HFF-Myc (cell line): ENCODE results near the gene ANKS1A.
A peak's percentile ranks its signal among the peaks of the same experiment; 100 is the strongest.

Source experiments
- DNase-seq: peaks from one replicate; pipeline ENCODE4 v3.0.0-alpha.2; 2011; ENCODE audit warnings: low read depth; ENCODE audit errors: extremely low read depth
- H3K4me3 ChIP-seq: replicated peaks from 2 replicates; pipeline ENCODE4 v1.5.1; 2011; ENCODE audit warnings: low read depth, mild to moderate bottlenecking, control low read depth, low read length
- TF ChIP-seq, protein P1 (sequence below): IDR thresholded peaks from 2 replicates; pipeline ENCODE4 v1.5.1; 2012; ENCODE audit warnings: mild to moderate bottlenecking, low read depth, low read length, control low read depth; ENCODE audit errors: missing control alignments

Gene ANKS1A

DNA sequence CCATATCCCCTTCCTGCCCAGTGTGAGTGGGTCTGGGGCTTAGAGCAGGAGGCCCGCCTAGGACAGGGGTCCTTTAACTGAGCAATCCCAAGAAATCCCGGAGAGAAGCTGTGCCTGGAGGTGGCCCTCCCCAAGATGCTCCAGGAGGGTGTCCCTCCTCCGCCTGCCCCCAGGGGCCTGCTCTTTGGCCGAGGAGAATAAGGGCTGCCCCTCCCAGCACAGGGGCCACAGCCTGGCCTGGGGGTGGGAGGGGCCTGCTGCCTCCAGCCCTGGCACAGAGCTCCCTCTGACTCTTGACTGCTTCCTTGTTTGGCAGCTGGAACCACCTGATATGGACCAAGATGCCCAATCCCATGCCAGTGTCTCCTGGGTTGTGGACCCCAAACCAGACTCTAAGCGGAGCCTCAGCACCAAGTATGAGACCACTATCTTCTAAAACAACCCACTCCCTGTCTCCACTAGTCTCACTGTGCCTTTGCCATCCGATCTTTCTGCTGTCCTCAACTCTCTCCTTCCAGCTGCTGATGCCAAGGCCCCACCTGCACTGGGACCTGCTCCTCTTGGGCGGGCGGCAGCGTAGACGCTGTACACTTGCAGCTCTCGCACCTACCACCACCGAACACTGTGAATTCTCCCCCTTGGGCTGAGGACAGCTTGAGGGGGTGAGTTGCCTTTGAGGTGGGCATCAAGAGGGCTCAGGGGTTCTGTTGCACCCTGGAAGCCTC, 197.7 kb downstream of the ANKS1A start:
- DNase-seq, result no peak
- H3K4me3 ChIP-seq, result no peak overlapping the region
- TF ChIP-seq, protein P1, sequence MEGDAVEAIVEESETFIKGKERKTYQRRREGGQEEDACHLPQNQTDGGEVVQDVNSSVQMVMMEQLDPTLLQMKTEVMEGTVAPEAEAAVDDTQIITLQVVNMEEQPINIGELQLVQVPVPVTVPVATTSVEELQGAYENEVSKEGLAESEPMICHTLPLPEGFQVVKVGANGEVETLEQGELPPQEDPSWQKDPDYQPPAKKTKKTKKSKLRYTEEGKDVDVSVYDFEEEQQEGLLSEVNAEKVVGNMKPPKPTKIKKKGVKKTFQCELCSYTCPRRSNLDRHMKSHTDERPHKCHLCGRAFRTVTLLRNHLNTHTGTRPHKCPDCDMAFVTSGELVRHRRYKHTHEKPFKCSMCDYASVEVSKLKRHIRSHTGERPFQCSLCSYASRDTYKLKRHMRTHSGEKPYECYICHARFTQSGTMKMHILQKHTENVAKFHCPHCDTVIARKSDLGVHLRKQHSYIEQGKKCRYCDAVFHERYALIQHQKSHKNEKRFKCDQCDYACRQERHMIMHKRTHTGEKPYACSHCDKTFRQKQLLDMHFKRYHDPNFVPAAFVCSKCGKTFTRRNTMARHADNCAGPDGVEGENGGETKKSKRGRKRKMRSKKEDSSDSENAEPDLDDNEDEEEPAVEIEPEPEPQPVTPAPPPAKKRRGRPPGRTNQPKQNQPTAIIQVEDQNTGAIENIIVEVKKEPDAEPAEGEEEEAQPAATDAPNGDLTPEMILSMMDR, result no peak

DNA sequence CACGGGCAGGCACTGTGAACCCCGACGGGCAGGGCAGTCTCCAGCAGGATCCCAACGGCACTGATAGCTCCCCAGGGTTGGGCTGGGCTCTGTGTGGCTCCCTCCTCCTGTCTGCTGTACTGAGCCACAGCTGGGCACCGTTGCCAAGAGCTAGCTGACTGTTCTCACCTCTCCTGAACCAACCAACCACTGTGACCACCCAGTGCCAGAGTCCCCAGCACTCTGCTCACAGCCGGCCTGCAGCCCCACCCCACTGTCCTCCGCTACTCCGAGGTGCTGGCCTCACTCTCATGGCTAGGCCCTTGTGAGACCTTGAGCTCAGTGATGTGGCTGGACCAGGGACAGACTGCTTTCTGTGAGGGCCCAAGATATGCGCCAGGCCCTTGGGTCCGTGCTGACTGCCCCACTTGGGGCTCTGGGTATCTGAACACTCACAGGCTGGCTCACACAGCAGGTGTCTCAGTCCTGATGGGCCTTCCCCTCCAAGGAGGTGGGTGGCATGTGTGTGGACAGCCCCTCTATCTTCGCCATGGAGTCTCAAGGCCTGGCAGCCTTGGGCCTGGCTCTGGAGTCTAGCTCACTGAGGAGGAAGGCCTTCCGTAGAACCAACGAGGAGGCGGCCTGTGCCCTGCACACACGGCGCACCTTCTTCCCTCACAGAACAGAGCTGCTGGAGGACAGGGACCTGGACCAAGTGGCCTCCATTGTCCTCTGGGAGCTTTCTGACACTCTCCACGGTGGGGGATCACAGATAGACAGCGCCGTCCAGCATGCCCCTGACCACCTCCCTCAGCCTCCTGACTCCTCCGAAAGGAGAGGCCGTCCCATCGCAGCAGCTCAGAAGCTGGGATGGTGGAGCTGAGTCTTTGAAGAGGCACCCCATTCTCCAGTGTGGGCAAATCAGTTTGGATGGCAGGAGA, 198.6 kb downstream of the ANKS1A start:
- H3K4me3 ChIP-seq, result no peak overlapping the region
- TF ChIP-seq, protein P1, result no peak
- DNase-seq, result no peak

DNA sequence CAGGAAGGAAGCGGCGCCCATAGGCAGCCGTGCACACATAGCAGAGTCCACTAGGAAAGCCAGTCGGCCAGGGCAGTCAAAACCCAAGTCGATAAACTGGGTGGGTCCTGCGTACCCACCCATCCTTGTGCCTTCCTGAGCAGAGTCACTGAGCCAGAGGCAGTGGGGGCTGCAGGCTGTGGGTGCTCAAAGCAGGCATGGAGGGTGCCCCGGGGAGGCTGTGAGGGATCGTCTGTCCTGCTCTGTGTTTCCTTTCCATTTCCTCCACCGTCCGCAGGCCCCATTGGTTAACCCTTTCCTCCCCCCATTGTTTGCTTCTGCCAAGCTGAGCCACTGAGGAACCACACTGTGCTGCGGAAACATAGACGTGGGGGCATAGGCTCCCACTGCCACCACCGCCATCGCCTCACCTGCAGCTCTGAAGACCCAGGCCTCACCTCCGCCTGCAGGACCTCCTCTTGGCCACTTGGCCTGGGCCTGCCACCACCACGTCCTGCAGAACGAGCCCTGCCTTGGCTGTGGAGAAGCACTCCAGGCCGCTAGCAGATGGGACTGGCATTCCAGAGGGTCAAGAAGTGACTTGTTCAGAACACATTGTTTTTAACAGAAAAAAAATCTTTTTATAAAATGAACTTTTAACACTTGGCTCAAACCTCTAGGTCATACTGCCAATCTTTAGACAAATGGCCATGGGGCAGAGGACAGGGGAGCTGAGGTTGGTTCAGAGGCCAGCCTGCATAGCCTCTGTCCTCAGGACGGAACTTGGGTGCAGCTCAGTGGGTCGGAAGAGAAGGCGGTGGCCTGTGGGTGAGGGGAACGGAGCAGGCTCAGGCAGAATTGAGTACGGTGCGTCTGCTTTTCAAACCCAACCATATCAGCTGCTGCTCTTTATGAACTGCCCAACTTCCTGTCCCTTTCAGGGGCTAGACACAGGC, 199.5 kb downstream of the ANKS1A start:
- DNase-seq, result no peak
- TF ChIP-seq, protein P1, result no peak
- no peak overlapping the region for H3K4me3 ChIP-seq

GRCh38 chr6:35089216-35089934, 200.3 kb downstream of the ANKS1A start:
- no peak for DNase-seq

DNA sequence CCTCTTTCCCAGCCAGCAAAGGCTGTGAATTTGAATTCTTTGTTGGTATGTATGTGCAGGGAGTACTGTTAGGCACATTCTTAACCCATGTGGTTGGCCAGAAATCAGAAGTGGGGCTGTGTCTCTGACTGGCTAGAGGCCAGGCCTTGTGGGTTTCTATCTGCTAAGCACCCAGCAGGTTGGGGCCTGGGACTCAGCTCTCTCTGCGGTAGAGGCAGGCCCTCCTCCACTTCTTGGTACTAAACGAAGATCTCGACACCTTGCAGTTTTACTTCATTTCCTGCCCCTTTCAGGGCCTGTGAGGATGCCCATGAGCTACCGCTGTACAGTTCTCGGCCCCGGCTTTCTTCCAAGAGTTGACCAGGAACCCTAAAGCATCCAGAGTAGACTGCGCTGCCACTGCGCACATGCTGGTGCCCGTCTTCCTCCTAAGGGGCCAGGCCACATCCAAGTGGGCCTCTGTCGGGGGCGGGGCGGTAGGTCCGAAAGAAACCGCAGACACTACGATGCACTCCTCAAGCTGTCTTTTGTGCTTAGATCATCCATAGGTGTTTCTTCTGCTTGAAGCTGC, 201.0 kb downstream of the ANKS1A start:
- peak; percentile 60 for DNase-seq
- TF ChIP-seq, protein P1, result no peak
- no peak overlapping the region for H3K4me3 ChIP-seq

More at GRCh38 chr6:35089216-35089934, 200.3 kb downstream of the ANKS1A start:
- H3K4me3 ChIP-seq, result no peak overlapping the region
- TF ChIP-seq, protein P1, result no peak
